ACC112 (cell line): ENCODE results near the gene DLD.
A peak's percentile ranks its signal among the peaks of the same experiment; 100 is the strongest.
"Not testable (repeated sequence)": the region's sequence is repeated elsewhere in the genome, so short reads cannot be mapped to it uniquely, and the experiment has no call there.

Experiments used
- H2AFZ ChIP-seq: fragments of 200-600 bp; sonication (generic); one replicate; pipeline ENCODE4 v1.6.0; 2017; ENCODE audit warnings: antibody characterized with exemption, low read length; ENCODE audit not compliant: unreplicated experiment
- H3K27ac ChIP-seq: fragments of 200-600 bp; sonication (generic); 2 replicates; pipeline ENCODE4 v1.5.1; 2014; ENCODE audit warnings: low read depth, mild to moderate bottlenecking, antibody characterized with exemption, low read length, moderate library complexity
- H3K27me3 ChIP-seq: fragments of 200-600 bp; sonication (generic); 2 replicates; pipeline ENCODE4 v1.6.1; 2014; ENCODE audit warnings: mild to moderate bottlenecking, antibody characterized with exemption, low read length, moderate library complexity, mixed read lengths; ENCODE audit not compliant: insufficient read depth
- H3K36me3 ChIP-seq: fragments of 200-600 bp; sonication (generic); 2 replicates; pipeline ENCODE4 v1.6.1; 2016; ENCODE audit warnings: mild to moderate bottlenecking, antibody characterized with exemption, low read length, moderate library complexity, mixed read lengths; ENCODE audit not compliant: insufficient read depth
- H3K4me1 ChIP-seq: fragments of 200-600 bp; sonication (generic); one replicate; pipeline ENCODE4 v1.6.1; 2016; ENCODE audit warnings: low read length, mixed read lengths; ENCODE audit not compliant: insufficient read depth, unreplicated experiment, control insufficient read depth
- H3K4me3 ChIP-seq: fragments of 200-600 bp; sonication (generic); 2 replicates; pipeline ENCODE4 v1.5.1; 2014; ENCODE audit warnings: mild to moderate bottlenecking, low read depth, low read length
- H3K79me2 ChIP-seq: fragments of 200-600 bp; sonication (generic); one replicate; pipeline ENCODE4 v1.6.0; 2016; ENCODE audit warnings: low read length; ENCODE audit not compliant: control insufficient read depth, unreplicated experiment, insufficient read depth

The DLD gene

DNA sequence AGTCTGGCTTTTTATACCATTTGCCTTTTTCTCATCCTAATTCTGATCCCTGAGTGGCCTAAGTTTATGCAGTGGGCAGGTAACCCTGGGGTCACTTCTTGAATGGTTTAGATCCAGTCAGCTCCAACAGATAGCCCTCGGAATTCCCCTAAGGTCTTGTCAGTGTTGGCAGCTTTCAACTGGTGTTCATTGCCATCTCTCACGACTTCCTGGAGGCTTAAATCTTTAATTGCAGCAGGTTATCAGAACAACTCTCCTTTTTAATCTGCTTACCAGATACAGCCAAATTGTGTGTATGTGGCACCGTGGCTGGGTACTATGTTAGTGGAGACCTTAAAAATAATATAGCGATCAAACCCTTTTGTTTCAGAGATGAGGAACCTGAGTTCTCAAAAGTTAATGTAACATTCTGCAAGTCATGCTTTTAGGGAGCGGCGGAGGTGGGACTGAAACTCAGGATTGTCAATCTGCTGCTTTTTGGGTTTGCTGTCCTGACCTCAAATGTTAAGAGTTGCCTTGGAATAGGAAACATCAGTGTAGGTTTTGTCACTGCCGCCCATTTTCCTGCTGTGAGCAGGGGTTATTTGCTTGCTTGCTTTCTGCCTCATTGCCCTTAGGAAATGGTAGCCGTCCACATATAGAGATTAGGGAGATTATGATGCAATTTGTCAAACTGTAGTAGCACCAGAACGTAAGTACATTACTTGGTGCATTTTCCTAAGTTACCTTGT lies 818 bp downstream of the DLD start:
- peaks cover 16% of the 10 kb centered on the region for H3K36me3 ChIP-seq
- H3K4me3 ChIP-seq, result peak overlapping the region; percentile 94
- H3K27me3 ChIP-seq, result peaks cover under 1% of the 10 kb centered on the region; the same call in 1 of the 2 replicates
- H3K4me1 ChIP-seq, result peaks cover 22% of the 10 kb centered on the region
- peak overlapping the region; percentile 83 for H2AFZ ChIP-seq
- H3K79me2 ChIP-seq, result peaks cover 51% of the 10 kb centered on the region
- peak overlapping the region; percentile 73 for H3K27ac ChIP-seq

DNA sequence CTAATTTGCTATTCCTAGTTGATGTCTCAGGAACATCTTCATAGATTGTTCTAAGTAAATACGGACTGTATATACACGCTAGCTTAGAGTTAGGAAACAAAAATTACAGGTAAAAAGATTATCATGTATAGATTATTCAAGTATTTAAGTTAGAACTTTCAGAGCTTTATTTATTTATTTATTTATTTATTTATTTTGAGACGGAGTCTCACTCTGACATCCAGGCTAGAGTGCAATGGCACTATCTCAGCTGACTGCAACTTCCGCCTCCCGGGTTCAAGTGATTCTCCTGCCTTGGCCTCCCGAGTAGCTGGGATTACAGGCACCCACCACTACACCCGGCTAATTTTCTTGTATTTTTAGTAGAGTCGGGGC lies 1.4 kb downstream of the DLD start:
- Histone ChIP-seq H3K4me3 (peak overlapping the region; percentile 94), H3K79me2 (peaks cover 55% of the 10 kb centered on the region), H3K4me1 (peaks cover 22% of the 10 kb centered on the region), H3K36me3 (peaks cover 16% of the 10 kb centered on the region)
- H3K27me3 ChIP-seq, H2AFZ ChIP-seq, H3K27ac ChIP-seq: not testable (repeated sequence)

DNA sequence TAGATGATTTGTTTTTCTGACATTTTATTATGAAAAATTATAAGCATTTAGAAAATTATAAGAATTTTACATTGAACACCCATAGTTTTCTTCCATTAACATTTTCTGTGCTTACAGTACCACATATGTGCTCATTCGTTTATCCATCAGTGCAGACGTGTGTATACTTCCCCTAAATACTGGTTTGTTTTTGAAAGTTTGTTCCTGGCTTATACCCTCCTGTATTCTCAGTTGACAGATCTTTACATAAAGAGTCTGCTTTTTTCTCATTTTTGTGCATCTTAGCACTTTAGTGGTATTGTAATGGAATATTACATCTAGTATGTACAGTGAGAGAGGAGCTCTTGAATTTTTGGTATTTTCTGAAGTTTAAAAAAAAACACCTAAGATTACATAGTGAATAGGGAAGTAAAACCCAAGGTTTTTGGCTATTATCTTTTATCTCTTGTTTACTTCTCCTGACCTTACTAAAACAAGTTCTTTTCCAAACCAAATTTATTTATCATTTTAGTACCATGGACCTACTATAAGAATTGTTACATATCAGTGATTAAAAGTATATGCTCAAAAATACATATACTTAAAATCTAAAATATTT lies 8.1 kb downstream of the DLD start:
- Histone ChIP-seq H3K36me3 (peaks cover 15% of the 10 kb centered on the region), H3K4me3 (no peak overlapping the region), H3K27ac (no peak overlapping the region), H3K27me3 (no peaks in the 10 kb centered on the region), H3K79me2 (peaks cover 52% of the 10 kb centered on the region), H3K4me1 (peaks cover 12% of the 10 kb centered on the region), H2AFZ (no peak overlapping the region)

DNA sequence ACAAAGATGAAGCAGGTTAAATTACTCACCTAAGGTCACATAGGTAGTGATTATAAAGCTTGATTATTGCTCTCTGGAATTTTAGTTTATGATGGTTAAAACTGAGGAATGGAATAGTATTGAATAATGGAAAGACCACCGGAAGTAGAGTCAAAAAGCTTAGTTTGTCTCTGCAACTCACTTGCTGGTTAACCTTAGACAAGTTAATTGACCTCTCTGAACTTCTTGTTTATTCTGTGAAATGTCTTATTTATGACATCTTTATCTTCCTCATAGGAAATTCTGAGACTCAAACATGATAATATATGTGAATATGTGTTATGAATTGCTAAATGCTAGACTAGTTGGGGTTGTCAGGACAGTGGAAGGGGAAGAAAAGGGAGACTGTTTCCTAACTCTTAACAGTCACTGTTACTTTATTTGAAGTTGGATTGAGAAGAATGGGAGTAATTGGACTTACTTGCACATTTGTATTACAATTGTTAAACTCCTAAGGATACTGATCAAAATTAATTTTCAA lies 9.6 kb downstream of the DLD start:
- Histone ChIP-seq H3K36me3 (peaks cover 8% of the 10 kb centered on the region; the same call in 1 of the 2 replicates), H3K4me3 (no peak overlapping the region), H2AFZ (no peak overlapping the region), H3K4me1 (peaks cover 12% of the 10 kb centered on the region), H3K27me3 (no peaks in the 10 kb centered on the region), H3K79me2 (peaks cover 38% of the 10 kb centered on the region), H3K27ac (no peak overlapping the region)

DNA sequence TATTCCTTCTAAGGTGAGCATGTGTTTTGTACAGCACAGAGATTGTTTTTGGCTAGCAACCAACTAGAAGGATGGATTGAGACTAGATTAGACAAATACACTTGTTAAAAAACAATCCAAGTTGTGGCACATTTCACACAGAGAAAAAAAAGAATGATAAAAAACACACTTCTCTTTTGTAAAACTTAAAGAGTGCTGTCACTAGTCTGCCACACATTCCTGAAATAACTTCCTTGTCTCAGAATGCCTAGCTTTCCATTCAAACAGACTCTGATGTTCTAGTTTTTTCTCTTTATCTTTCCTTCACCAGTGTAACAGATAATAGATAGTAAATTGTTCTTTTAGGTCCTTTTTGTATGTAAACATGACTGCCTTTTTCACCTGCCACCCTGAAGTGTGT lies 11.4 kb downstream of the DLD start:
- peaks cover 22% of the 10 kb centered on the region for H3K79me2 ChIP-seq
- peaks cover 23% of the 10 kb centered on the region for H3K36me3 ChIP-seq

DNA sequence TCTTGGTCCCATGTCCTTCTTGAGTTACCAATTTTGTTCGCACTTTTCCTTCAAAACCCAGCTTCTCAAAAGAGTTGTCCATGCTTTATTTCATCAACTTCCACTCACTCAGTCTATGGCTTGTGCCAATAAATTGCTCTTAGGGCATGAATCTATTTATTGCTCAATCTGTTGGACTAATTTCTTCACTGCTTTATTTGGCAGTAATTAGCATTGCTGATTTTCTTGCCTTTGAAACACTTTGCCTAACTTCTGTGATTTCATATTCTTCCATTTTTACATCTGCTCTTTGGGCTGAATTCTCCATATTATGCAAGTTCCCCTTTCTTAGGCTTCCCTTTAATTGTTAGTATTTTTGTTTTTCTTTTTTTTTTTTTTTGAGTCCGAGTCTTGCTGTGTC lies 16.8 kb downstream of the DLD start:
- Histone ChIP-seq H3K4me3 (no peak overlapping the region), H3K4me1 (no peaks in the 10 kb centered on the region), H3K27ac (no peak overlapping the region), H3K36me3 (peaks cover 44% of the 10 kb centered on the region), H3K79me2 (no peaks in the 10 kb centered on the region), H3K27me3 (no peaks in the 10 kb centered on the region), H2AFZ (no peak overlapping the region)

More for the DNA sequence above, 11.4 kb downstream of the DLD start:
- Histone ChIP-seq H3K4me3 (no peak overlapping the region), H3K4me1 (peaks cover 12% of the 10 kb centered on the region), H3K27ac (no peak overlapping the region), H2AFZ (no peak overlapping the region), H3K27me3 (no peaks in the 10 kb centered on the region)

DNA sequence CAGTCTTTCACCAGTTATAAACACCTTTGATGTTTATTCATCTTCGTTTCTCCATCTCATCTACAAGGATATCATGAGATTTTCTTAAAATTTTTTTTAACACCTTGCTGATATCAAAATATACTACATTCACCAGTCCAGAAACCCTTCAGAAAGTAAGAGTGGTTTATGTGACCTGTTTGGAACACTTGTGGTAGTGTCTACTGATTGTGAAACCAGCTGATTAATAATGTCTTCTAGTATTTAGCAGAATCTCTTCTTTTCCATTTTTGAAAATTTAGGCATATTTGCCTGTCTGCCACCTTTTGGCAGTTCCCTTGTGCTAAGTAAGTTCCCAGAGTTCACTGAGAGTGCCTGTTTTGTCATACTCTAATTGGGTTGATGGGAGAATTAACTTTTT lies 18.5 kb downstream of the DLD start:
- H3K27me3 ChIP-seq, result no peaks in the 10 kb centered on the region
- peaks cover 10% of the 10 kb centered on the region for H3K79me2 ChIP-seq
- no peak overlapping the region for H3K4me3 ChIP-seq
- H3K4me1 ChIP-seq, result peaks cover 11% of the 10 kb centered on the region
- peaks cover 44% of the 10 kb centered on the region for H3K36me3 ChIP-seq
- no peak overlapping the region for H3K27ac ChIP-seq
- H2AFZ ChIP-seq, result no peak overlapping the region

DNA sequence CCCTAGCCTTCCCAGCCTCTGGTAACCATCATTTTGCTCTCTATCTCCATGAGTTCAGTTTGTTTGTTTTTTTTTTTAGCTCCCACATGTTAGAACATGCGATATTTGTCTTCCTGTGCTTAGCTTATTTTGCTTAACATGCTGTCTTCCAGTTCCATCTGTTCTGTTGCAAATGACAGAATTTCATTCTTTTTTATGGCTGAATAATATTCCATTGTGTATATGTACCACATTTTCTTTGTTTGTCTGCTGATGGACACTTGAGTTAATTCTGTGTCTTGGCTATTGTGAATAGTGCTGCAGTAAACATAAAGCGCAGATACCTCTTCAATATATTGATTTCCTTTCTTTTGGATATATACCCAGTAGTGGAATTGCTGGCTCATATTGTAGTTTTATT lies 21.0 kb downstream of the DLD start:
- Histone ChIP-seq H3K4me3 (no peak overlapping the region), H3K79me2 (peaks cover 14% of the 10 kb centered on the region), H3K36me3 (peaks cover 34% of the 10 kb centered on the region), H2AFZ (no peak overlapping the region), H3K27me3 (no peaks in the 10 kb centered on the region), H3K4me1 (peaks cover 16% of the 10 kb centered on the region), H3K27ac (no peak overlapping the region)

DNA sequence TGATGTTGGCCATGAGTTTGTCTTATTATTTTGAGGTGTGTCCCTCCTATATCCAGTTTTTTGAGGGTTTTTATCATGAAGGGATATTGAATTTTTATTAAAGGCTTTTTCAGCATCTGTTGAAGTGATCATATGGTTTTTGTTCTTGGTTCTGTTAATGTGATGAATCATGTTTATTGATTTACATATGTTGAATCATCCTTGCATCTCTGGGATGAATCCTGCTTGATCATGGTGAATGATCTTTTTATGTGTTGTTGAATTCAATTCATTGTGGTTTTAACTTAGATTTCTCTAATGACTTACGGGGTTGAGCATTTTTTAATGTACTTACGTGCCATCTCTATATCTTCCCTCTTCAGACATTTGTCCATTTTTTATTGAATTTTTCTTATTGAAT lies 22.9 kb downstream of the DLD start:
- no peaks in the 10 kb centered on the region for H3K27me3 ChIP-seq
- peaks cover 29% of the 10 kb centered on the region for H3K4me1 ChIP-seq
- H3K4me3 ChIP-seq, result no peak overlapping the region
- peaks cover 41% of the 10 kb centered on the region for H3K36me3 ChIP-seq
- H3K79me2 ChIP-seq, result peaks cover 14% of the 10 kb centered on the region
- peak overlapping the region; percentile 63 for H3K27ac ChIP-seq
- no peak overlapping the region for H2AFZ ChIP-seq

DNA sequence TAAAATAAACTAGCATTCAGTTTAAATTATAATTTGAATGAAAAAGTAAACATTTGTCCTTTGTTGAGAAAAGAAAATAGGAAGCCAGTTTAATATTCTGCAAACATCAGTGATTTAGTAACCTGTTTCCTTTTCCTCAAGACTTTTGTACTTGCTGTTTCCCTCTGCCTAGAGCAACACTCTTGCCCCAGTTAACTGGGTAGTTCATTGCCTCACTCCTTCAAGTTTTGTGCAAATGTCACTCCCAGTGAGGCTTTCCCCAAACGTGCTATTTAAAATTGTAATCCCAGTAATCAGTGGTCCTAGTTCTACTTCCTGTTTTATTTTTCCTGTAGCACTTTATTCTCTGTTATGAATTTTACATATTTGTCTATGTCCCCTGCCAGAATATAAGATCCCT lies 23.8 kb downstream of the DLD start:
- Histone ChIP-seq H3K36me3 (peaks cover 46% of the 10 kb centered on the region), H3K79me2 (peaks cover 14% of the 10 kb centered on the region)

DNA sequence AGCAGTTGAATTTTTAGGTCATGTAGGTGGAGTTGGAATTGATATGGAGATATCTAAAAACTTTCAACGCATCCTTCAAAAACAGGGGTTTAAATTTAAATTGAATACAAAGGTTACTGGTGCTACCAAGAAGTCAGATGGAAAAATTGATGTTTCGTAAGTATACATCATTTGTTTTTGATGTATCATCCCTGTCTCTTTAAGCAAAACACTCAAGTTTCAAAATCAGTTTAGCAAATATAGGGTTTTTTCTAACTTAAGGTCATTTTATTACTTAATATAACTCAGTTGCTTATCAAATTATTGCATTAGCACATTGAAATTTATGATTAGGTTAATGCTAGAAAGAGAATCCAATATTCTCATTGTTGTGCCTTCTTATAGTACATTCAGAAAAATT lies 24.6 kb downstream of the DLD start:
- Histone ChIP-seq H3K36me3 (peaks cover 48% of the 10 kb centered on the region), H3K4me1 (peaks cover 36% of the 10 kb centered on the region), H2AFZ (no peak overlapping the region), H3K79me2 (peaks cover 14% of the 10 kb centered on the region), H3K27me3 (no peaks in the 10 kb centered on the region), H3K4me3 (no peak overlapping the region), H3K27ac (no peak overlapping the region)

More for the DNA sequence above, 23.8 kb downstream of the DLD start:
- H2AFZ ChIP-seq, result no peak overlapping the region
- H3K27me3 ChIP-seq, result no peaks in the 10 kb centered on the region
- peaks cover 30% of the 10 kb centered on the region for H3K4me1 ChIP-seq
- H3K4me3 ChIP-seq, result no peak overlapping the region
- H3K27ac ChIP-seq, result peak overlapping the region; percentile 12; the same call in 1 of the 2 replicates
